Astrocyte (in vitro differentiated cells and primary cell): ENCODE measurements around the gene TMTC2. TPM values are rescaled to one million over a fixed set of nuclear protein-coding genes. Genes with fewer than 3 reads are reported as not detected.

Source experiments
- DNase-seq: peaks from one replicate; pipeline ENCODE4 v3.0.0-alpha.2; 2010; ENCODE audit warnings: low read depth
- FAIRE-seq: peaks from 2 replicates; lab custom pipeline; 2011; peaks lifted over from hg19 to GRCh38; lab: Jason Lieb, UNC
- H2AFZ ChIP-seq: 2 replicates; pipeline ENCODE4 v1.6.0; 2012; ENCODE audit warnings: low read depth, low read length, inconsistent platforms
- H3K27ac ChIP-seq: 2 replicates; pipeline ENCODE4 v1.5.1; 2011; ENCODE audit warnings: low read depth, low read length, inconsistent platforms
- H3K27me3 ChIP-seq: 2 replicates; pipeline ENCODE4 v1.6.0; 2011; ENCODE audit warnings: low read length, inconsistent platforms; ENCODE audit not compliant: insufficient read depth
- H3K36me3 ChIP-seq: 2 replicates; pipeline ENCODE4 v1.5.1; 2011; ENCODE audit warnings: low read length, inconsistent platforms; ENCODE audit not compliant: insufficient read depth
- H3K4me1 ChIP-seq: 2 replicates; pipeline ENCODE4 v1.5.1; 2011; ENCODE audit warnings: low read length, inconsistent platforms; ENCODE audit not compliant: insufficient read depth
- H3K4me2 ChIP-seq: 2 replicates; pipeline ENCODE4 v1.6.0; 2012; ENCODE audit warnings: low read length, inconsistent platforms
- H3K4me3 ChIP-seq: 2 replicates; pipeline ENCODE4 v1.5.1; 2011; ENCODE audit warnings: low read depth, mild to moderate bottlenecking, low read length, inconsistent platforms; ENCODE audit not compliant: insufficient read depth
- H3K79me2 ChIP-seq: 2 replicates; pipeline ENCODE4 v1.6.0; 2012; ENCODE audit warnings: mild to moderate bottlenecking, low read length, inconsistent platforms; ENCODE audit not compliant: insufficient read depth
- H3K9ac ChIP-seq: 2 replicates; pipeline ENCODE4 v1.6.0; 2012; ENCODE audit warnings: mild to moderate bottlenecking, low read length, inconsistent platforms
- H3K9me3 ChIP-seq: 2 replicates; pipeline ENCODE4 v1.5.1; 2012; ENCODE audit warnings: low read depth, mild to moderate bottlenecking, low read length, inconsistent platforms; ENCODE audit not compliant: insufficient read depth
- H4K20me1 ChIP-seq: 2 replicates; pipeline ENCODE4 v1.6.0; 2012; ENCODE audit warnings: low read length, inconsistent platforms; ENCODE audit not compliant: insufficient read depth
- H3K27ac Mint-ChIP-seq: one replicate; pipeline ENCODE4 v1.8.0; 2021; ENCODE audit warnings: mild to moderate bottlenecking, mixed read lengths; ENCODE audit not compliant: unreplicated experiment
- H3K27me3 Mint-ChIP-seq: one replicate; pipeline ENCODE4 v1.8.0; 2021; ENCODE audit warnings: low read depth, mixed read lengths; ENCODE audit not compliant: unreplicated experiment
- H3K36me3 Mint-ChIP-seq: one replicate; pipeline ENCODE4 v1.8.0; 2021; ENCODE audit warnings: low read depth, mixed read lengths; ENCODE audit not compliant: unreplicated experiment
- H3K4me1 Mint-ChIP-seq: one replicate; pipeline ENCODE4 v1.8.0; 2021; ENCODE audit warnings: low read depth, mixed read lengths; ENCODE audit not compliant: unreplicated experiment
- H3K4me3 Mint-ChIP-seq: one replicate; pipeline ENCODE4 v1.8.0; 2021; ENCODE audit warnings: mild to moderate bottlenecking, moderate library complexity, mixed read lengths; ENCODE audit not compliant: unreplicated experiment
- H3K9me3 Mint-ChIP-seq: one replicate; pipeline ENCODE4 v1.8.0; 2021; ENCODE audit warnings: mild to moderate bottlenecking, mixed read lengths; ENCODE audit not compliant: unreplicated experiment
- CTCF ChIP-seq: IDR thresholded peaks from 2 replicates; pipeline ENCODE4 v1.5.1; 2011; ENCODE audit warnings: low read depth, mild to moderate bottlenecking, inconsistent platforms, low read length, moderate library complexity; ENCODE audit not compliant: insufficient read depth
- EZH2 ChIP-seq: IDR thresholded peaks from 2 replicates; pipeline ENCODE4 v1.6.1; 2012; ENCODE audit warnings: mild to moderate bottlenecking, low read length, inconsistent platforms; ENCODE audit not compliant: insufficient read depth
- total RNA-seq: library from RNA; stranded (reverse); gene quantifications from 2 replicates; pipeline ENCODE4 v1.2.1, GENCODE V29; 2021

Gene TMTC2
- total RNA-seq, 1 donor from 2014 or later = 2.2 TPM

- H3K36me3 Mint-ChIP-seq = no peaks in the 10 kb centered on the region
- Histone ChIP-seq H2AFZ (no peak overlapping the region), H3K9me3 (no peaks in the 10 kb centered on the region), H3K4me2 (no peak overlapping the region), H4K20me1 (no peaks in the 10 kb centered on the region), H3K9ac (no peak overlapping the region), H3K27me3 (no peaks in the 10 kb centered on the region), H3K36me3 (no peaks in the 10 kb centered on the region), H3K79me2 (no peaks in the 10 kb centered on the region), H3K27ac (no peak overlapping the region), H3K4me1 (no peaks in the 10 kb centered on the region), H3K4me3 (no peak overlapping the region)
- no peaks in the 10 kb centered on the region for H3K27me3 Mint-ChIP-seq
- no peak for DNase-seq
- H3K27ac Mint-ChIP-seq = no peak overlapping the region
- no peaks in the 10 kb centered on the region for H3K9me3 Mint-ChIP-seq
- no peak for FAIRE-seq
- H3K4me3 Mint-ChIP-seq = no peak overlapping the region
- TF ChIP-seq EZH2 = no peak
- no peak for TF ChIP-seq CTCF
- H3K4me1 Mint-ChIP-seq = peaks cover 1% of the 10 kb centered on the region
These were observed 62.3 kb downstream of the TMTC2 start for GRCh38 chr12:82749015-82749414.

DNA sequence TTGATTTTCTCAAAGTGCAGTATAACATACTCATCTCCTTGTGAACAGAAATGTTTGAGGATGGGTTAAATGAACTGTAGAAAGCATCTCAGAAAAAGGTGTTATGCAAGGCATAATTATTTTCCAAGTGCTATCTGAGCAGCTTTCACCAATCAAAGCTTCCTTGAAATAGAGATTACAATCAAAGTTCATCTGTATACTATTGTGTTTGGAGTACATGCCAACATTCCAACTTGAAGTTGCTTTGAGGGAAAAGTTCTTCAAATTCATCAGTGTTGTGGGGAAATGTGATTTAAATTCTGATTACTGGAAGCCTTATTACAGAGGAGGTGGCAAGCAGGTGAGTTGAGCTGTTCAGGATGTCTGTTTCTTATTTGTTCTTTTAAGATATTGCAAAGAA is 68.2 kb downstream of the TMTC2 start:
- TF ChIP-seq CTCF = no peak
- no peak for TF ChIP-seq EZH2
- H3K36me3 ChIP-seq = no peaks in the 10 kb centered on the region
- FAIRE-seq = no peak
- H3K27me3 ChIP-seq = no peaks in the 10 kb centered on the region
- no peak overlapping the region for H3K4me3 ChIP-seq
- no peak overlapping the region for H3K27ac Mint-ChIP-seq
- no peak overlapping the region for H3K27ac ChIP-seq
- H3K9ac ChIP-seq = no peak overlapping the region
- no peaks in the 10 kb centered on the region for H3K4me1 ChIP-seq
- no peaks in the 10 kb centered on the region for H3K9me3 ChIP-seq
- no peak for DNase-seq
- H3K36me3 Mint-ChIP-seq = no peaks in the 10 kb centered on the region
- no peak overlapping the region for H3K4me2 ChIP-seq
- H3K9me3 Mint-ChIP-seq = no peaks in the 10 kb centered on the region
- no peak overlapping the region for H2AFZ ChIP-seq
- H3K79me2 ChIP-seq = no peaks in the 10 kb centered on the region
- H3K4me1 Mint-ChIP-seq = no peaks in the 10 kb centered on the region
- H3K27me3 Mint-ChIP-seq = no peaks in the 10 kb centered on the region
- no peaks in the 10 kb centered on the region for H4K20me1 ChIP-seq
- no peak overlapping the region for H3K4me3 Mint-ChIP-seq

- Histone ChIP-seq H3K4me3 (no peak overlapping the region), H3K4me1 (no peaks in the 10 kb centered on the region), H3K36me3 (no peaks in the 10 kb centered on the region), H3K9me3 (no peaks in the 10 kb centered on the region), H3K27ac (no peak overlapping the region), H3K9ac (no peak overlapping the region), H3K79me2 (no peaks in the 10 kb centered on the region), H2AFZ (no peak overlapping the region), H3K4me2 (no peak overlapping the region), H4K20me1 (no peaks in the 10 kb centered on the region), H3K27me3 (no peaks in the 10 kb centered on the region)
- TF ChIP-seq EZH2 (no peak), CTCF (no peak)
- no peaks in the 10 kb centered on the region for H3K4me1 Mint-ChIP-seq
- no peak overlapping the region for H3K4me3 Mint-ChIP-seq
- H3K27ac Mint-ChIP-seq = no peak overlapping the region
- no peaks in the 10 kb centered on the region for H3K27me3 Mint-ChIP-seq
- no peaks in the 10 kb centered on the region for H3K36me3 Mint-ChIP-seq
- FAIRE-seq = no peak
- no peaks in the 10 kb centered on the region for H3K9me3 Mint-ChIP-seq
- no peak for DNase-seq
These were observed 69.6 kb downstream of the TMTC2 start for GRCh38 chr12:82756303-82756702.
